Measurements from ENCODE around the gene NFE2L2.
A peak's percentile ranks its signal among the peaks of the same experiment; 100 is the strongest.

NFE2L2 gene

GRCh38 chr2:177279847-177280246 is 15.3 kb upstream of the NFE2L2 start:
- no peak for TF ChIP-seq CTCF (conservative IDR thresholded peaks at IDR 0.05; ENCODE audit: low read depth, low read length)

GRCh38 chr2:177275743-177276055 is 11.2 kb upstream of the NFE2L2 start:
- peak; percentile 90 for DNase-seq (ENCODE audit: low read depth)
- H3K4me3 ChIP-seq (ENCODE audit: low read depth, low read length), result no peak overlapping the region
- TF ChIP-seq CTCF (conservative IDR thresholded peaks at IDR 0.05; ENCODE audit: low read depth, low read length), result no peak

More at GRCh38 chr2:177279847-177280246, 15.3 kb upstream of the NFE2L2 start:
- no peak overlapping the region for H3K4me3 ChIP-seq (ENCODE audit: low read depth, low read length)
- no peak for DNase-seq (ENCODE audit: low read depth)

GRCh38 chr2:177275040-177275742 is 10.7 kb upstream of the NFE2L2 start:
- peak; percentile 93 for DNase-seq (ENCODE audit: low read depth)
- H3K4me3 ChIP-seq (ENCODE audit: low read depth, low read length), result no peak overlapping the region
- TF ChIP-seq CTCF (conservative IDR thresholded peaks at IDR 0.05; ENCODE audit: low read depth, low read length), result no peak

- H3K4me3 ChIP-seq (ENCODE audit: low read depth, low read length), result no peak overlapping the region
- DNase-seq (ENCODE audit: low read depth), result peak; percentile 41
- no peak for TF ChIP-seq CTCF (conservative IDR thresholded peaks at IDR 0.05; ENCODE audit: low read depth, low read length)
Observed at GRCh38 chr2:177273408-177273807, 8.9 kb upstream of the NFE2L2 start.

GRCh38 chr2:177272765-177273164 is 8.2 kb upstream of the NFE2L2 start:
- no peak for DNase-seq (ENCODE audit: low read depth)
- TF ChIP-seq CTCF (conservative IDR thresholded peaks at IDR 0.05; ENCODE audit: low read depth, low read length), result no peak
- H3K4me3 ChIP-seq (ENCODE audit: low read depth, low read length), result no peak overlapping the region

GRCh38 chr2:177271981-177272666 is 7.6 kb upstream of the NFE2L2 start:
- no peak for DNase-seq (ENCODE audit: low read depth)
- TF ChIP-seq CTCF (conservative IDR thresholded peaks at IDR 0.05; ENCODE audit: low read depth, low read length), result no peak
- H3K4me3 ChIP-seq (ENCODE audit: low read depth, low read length), result no peak overlapping the region

GRCh38 chr2:177270531-177270930 is 6.0 kb upstream of the NFE2L2 start:
- no peak for DNase-seq (ENCODE audit: low read depth)
- no peak overlapping the region for H3K4me3 ChIP-seq (ENCODE audit: low read depth, low read length)
- no peak for TF ChIP-seq CTCF (conservative IDR thresholded peaks at IDR 0.05; ENCODE audit: low read depth, low read length)

Data from choroid plexus epithelial cell (primary cell).